ENCODE data around the gene TMTC1. TPM values are rescaled to one million over a fixed set of nuclear protein-coding genes. Genes with fewer than 3 reads are reported as not detected.

The TMTC1 gene
- total and polyA plus RNA-seq, 2 of the 8 experiments (the other 6 are each of a cell fraction or from before 2014, with no cell fraction given) = 15.4 to 20.8 TPM

- no peak for TF ChIP-seq CHD7 (IDR thresholded peaks at IDR 0.05; ENCODE audit: insufficient replicate concordance, low read length)
Observed at GRCh38 chr12:29694002-29694401, 89.7 kb downstream of the TMTC1 start (continued).
